Measurements from ENCODE around the gene TMEM44.

Gene TMEM44
- 1.2 to 1.8 reads per million in 2 donors for total RNA-seq

GRCh38 chr3:194633349-194634004 is at the start of gene TMEM44:
TSS of gene TMEM44 (minus strand) at chr3:194633419. CDS start at chr3:194633215, 204 bp downstream.
- DNase-seq = peak; percentile 41

GRCh38 chr3:194682694-194683310 is 49.6 kb upstream of the TMEM44 start:
- DNase-seq = peak; percentile 26

GRCh38 chr3:194682189-194682693 is 49.0 kb upstream of the TMEM44 start:
- DNase-seq = no peak

- DNase-seq = no peak
Measured at GRCh38 chr3:194680888-194681615, 47.8 kb upstream of the TMEM44 start.

GRCh38 chr3:194676471-194676870 is 43.3 kb upstream of the TMEM44 start:
- DNase-seq = no peak

GRCh38 chr3:194675680-194676079 is 42.5 kb upstream of the TMEM44 start:
- DNase-seq = no peak

GRCh38 chr3:194675081-194675640 is 41.9 kb upstream of the TMEM44 start:
- DNase-seq = no peak

- DNase-seq = no peak
Measured at GRCh38 chr3:194673761-194674160, 40.5 kb upstream of the TMEM44 start.

- DNase-seq = no peak
Measured at GRCh38 chr3:194672876-194673275, 39.7 kb upstream of the TMEM44 start.

- peak; percentile 80 for DNase-seq
Measured at GRCh38 chr3:194671900-194672808, 38.9 kb upstream of the TMEM44 start, which contains the start of gene LSG1. TSS of gene LSG1 (minus strand) at chr3:194672191. CDS start at chr3:194672162, 29 bp downstream.

GRCh38 chr3:194671511-194671899 is 38.3 kb upstream of the TMEM44 start:
- no peak for DNase-seq

GRCh38 chr3:194667363-194667762 is 34.1 kb upstream of the TMEM44 start:
- no peak for DNase-seq

GRCh38 chr3:194664857-194665256 is 31.6 kb upstream of the TMEM44 start:
- no peak for DNase-seq

- DNase-seq = no peak
Measured at GRCh38 chr3:194661946-194662345, 28.7 kb upstream of the TMEM44 start.

GRCh38 chr3:194661374-194661773 is 28.2 kb upstream of the TMEM44 start:
- DNase-seq = no peak

- no peak for DNase-seq
Measured at GRCh38 chr3:194659778-194660177, 26.6 kb upstream of the TMEM44 start.

GRCh38 chr3:194658477-194659242 is 25.4 kb upstream of the TMEM44 start:
- DNase-seq = no peak

GRCh38 chr3:194657439-194657838 is 24.2 kb upstream of the TMEM44 start:
- no peak for DNase-seq

GRCh38 chr3:194654443-194654842 is 21.2 kb upstream of the TMEM44 start:
- no peak for DNase-seq

- DNase-seq = no peak
Measured at GRCh38 chr3:194647747-194648146, 14.5 kb upstream of the TMEM44 start.

- DNase-seq = no peak
Measured at GRCh38 chr3:194642769-194643168, 9.6 kb upstream of the TMEM44 start.

Measured in T-helper 9 cell (primary cell).